ENCODE results near the gene CSNK2A2.

Gene CSNK2A2

DNA sequence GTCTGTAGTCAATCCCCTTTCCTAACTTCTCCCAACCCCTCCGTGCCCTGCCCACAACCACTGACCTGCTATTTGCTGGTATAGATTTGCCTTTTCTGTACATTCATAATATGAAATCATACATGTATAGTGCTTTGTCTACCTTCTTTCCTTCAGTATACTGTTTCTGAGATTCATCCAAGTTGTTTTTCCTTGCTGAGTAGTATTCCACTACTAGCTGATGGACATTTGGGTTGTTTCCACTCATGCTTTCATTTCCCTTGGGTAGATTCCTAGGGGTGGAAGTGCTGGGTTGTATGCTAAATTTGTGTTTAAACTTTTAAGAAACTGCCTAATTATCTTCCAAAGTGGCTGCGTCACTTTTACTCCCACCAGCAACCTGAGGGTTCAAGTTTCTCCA lies 27.7 kb downstream of the CSNK2A2 start:
- CTCF ChIA-PET = interaction anchor here (1.0 to 1.6 kb wide), 3 partner anchors 14 to 44 kb away, joined by 3 to 5 read pairs (median 3); no protein-coding TSS in a partner anchor
- DNase-seq (ENCODE audit: extremely low spot score) = no peak
- TF ChIP-seq, protein P1, sequence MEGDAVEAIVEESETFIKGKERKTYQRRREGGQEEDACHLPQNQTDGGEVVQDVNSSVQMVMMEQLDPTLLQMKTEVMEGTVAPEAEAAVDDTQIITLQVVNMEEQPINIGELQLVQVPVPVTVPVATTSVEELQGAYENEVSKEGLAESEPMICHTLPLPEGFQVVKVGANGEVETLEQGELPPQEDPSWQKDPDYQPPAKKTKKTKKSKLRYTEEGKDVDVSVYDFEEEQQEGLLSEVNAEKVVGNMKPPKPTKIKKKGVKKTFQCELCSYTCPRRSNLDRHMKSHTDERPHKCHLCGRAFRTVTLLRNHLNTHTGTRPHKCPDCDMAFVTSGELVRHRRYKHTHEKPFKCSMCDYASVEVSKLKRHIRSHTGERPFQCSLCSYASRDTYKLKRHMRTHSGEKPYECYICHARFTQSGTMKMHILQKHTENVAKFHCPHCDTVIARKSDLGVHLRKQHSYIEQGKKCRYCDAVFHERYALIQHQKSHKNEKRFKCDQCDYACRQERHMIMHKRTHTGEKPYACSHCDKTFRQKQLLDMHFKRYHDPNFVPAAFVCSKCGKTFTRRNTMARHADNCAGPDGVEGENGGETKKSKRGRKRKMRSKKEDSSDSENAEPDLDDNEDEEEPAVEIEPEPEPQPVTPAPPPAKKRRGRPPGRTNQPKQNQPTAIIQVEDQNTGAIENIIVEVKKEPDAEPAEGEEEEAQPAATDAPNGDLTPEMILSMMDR (IDR thresholded peaks at IDR 0.05; ENCODE audit: control extremely low read depth, extremely low read depth, low read depth, missing control alignments) = no peak
- POLR2A ChIA-PET = no interaction called here

DNA sequence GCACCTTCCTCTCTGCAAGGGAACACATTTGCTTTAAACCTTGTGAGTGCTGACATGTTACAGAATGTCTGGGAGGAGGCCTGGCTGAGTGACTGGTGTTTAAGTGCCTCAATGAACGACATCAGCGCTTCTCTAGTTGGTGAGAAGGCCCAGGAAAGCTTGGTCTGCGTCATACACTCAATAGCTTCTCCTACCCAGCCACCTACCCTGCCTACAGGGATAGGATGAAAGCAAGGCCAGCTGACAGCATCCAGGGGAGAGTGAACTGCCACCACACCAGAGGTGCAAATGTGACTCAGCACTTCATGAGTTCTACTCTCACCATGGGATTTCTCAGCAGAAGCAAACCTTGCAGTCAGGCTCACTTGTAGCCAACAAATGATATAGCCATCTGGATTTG lies 37.1 kb downstream of the CSNK2A2 start:
- CTCF ChIA-PET = no interaction called here
- TF ChIP-seq, protein P1 (IDR thresholded peaks at IDR 0.05; ENCODE audit: control extremely low read depth, extremely low read depth, low read depth, missing control alignments) = no peak
- POLR2A ChIA-PET = no interaction called here
- no peak for DNase-seq (ENCODE audit: extremely low spot score)

- CTCF ChIA-PET = no interaction called here
- TF ChIP-seq, protein P1 (IDR thresholded peaks at IDR 0.05; ENCODE audit: control extremely low read depth, extremely low read depth, low read depth, missing control alignments) = no peak
- DNase-seq (ENCODE audit: extremely low spot score) = no peak
- POLR2A ChIA-PET = no interaction called here
These were observed 39.2 kb downstream of the CSNK2A2 start for GRCh38 chr16:58158725-58159124.

- POLR2A ChIA-PET = no interaction called here
- TF ChIP-seq, protein P1 (IDR thresholded peaks at IDR 0.05; ENCODE audit: control extremely low read depth, extremely low read depth, low read depth, missing control alignments) = no peak
- DNase-seq (ENCODE audit: extremely low spot score) = no peak
- CTCF ChIA-PET = no interaction called here
These were observed 39.9 kb downstream of the CSNK2A2 start for GRCh38 chr16:58157951-58158540.

DNA sequence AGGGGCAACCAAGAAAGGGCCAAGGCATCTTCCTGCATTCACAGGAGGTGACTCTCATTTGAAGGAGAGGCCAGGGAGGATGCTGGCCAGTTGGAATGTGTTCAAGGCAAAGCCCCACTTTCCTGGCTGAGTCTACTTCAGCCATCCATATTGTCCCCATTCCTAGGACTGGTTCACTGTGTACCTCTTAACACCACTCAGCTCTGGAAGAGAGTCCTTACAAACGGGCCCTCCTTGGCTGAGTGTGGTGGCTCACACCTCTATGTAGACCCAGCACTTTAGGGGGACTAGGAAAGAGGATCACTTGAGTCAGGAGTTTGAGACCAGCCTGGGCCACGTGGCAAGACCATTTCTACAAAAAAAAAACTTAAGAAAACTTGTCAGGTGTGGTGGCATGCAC lies 40.7 kb downstream of the CSNK2A2 start:
- POLR2A ChIA-PET = no interaction called here
- CTCF ChIA-PET = interaction anchor here (1.3 to 1.4 kb wide), 2 partner anchors 10 to 16 kb away, joined by 3 to 4 read pairs; no protein-coding TSS in a partner anchor

GRCh38 chr16:58155839-58156238 lies 42.1 kb downstream of the CSNK2A2 start:
- TF ChIP-seq, protein P1 (IDR thresholded peaks at IDR 0.05; ENCODE audit: control extremely low read depth, extremely low read depth, low read depth, missing control alignments) = no peak
- DNase-seq (ENCODE audit: extremely low spot score) = no peak
- CTCF ChIA-PET = interaction anchor here (1.3 to 1.4 kb wide), 2 partner anchors 12 to 15 kb away, joined by 3 to 4 read pairs; no protein-coding TSS in a partner anchor
- POLR2A ChIA-PET = no interaction called here

More for the DNA sequence above, 40.7 kb downstream of the CSNK2A2 start:
- TF ChIP-seq, protein P1 (IDR thresholded peaks at IDR 0.05; ENCODE audit: control extremely low read depth, extremely low read depth, low read depth, missing control alignments) = no peak
- no peak for DNase-seq (ENCODE audit: extremely low spot score)
